HG03520 (cell line): ENCODE results near the gene HRG.
"Not testable (repeated sequence)": the region's sequence is repeated elsewhere in the genome, so short reads cannot be mapped to it uniquely, and the experiment has no call there.

Experiments
- ATAC-seq: cut with Tn5 transposase; IDR thresholded peaks from one replicate; pipeline ENCODE4 v1.9.1; 2021; ENCODE audit warnings: mild to moderate bottlenecking, moderate library complexity; ENCODE audit not compliant: unreplicated experiment

The HRG gene

GRCh38 chr3:186665625-186666188 lies at the start of gene HRG:
TSS of gene HRG (plus strand) at chr3:186666014. CDS start at chr3:186666032, 18 bp downstream.
- ATAC-seq = no peak

GRCh38 chr3:186616299-186616617 lies 49.6 kb upstream of the HRG start:
- no peak for ATAC-seq

GRCh38 chr3:186617036-186617946 lies 48.5 kb upstream of the HRG start:
- peak; percentile 69 for ATAC-seq

GRCh38 chr3:186618318-186618938 lies 47.4 kb upstream of the HRG start:
- no peak for ATAC-seq

GRCh38 chr3:186619787-186620212 lies 46.0 kb upstream of the HRG start:
- ATAC-seq = no peak

GRCh38 chr3:186620213-186621092 lies 45.4 kb upstream of the HRG start:
- ATAC-seq = no peak

- no peak for ATAC-seq
Observed at GRCh38 chr3:186621894-186622650, 43.7 kb upstream of the HRG start.

- ATAC-seq = no peak
Observed at GRCh38 chr3:186622651-186623310, 43.0 kb upstream of the HRG start.

- ATAC-seq = no peak
Observed at GRCh38 chr3:186624598-186624997, 41.2 kb upstream of the HRG start.

- no peak for ATAC-seq
Observed at GRCh38 chr3:186625600-186626042, 40.2 kb upstream of the HRG start.

- ATAC-seq = no peak
Observed at GRCh38 chr3:186626254-186626847, 39.5 kb upstream of the HRG start.

- no peak for ATAC-seq
Observed at GRCh38 chr3:186627852-186628414, 37.9 kb upstream of the HRG start.

GRCh38 chr3:186628756-186629155 lies 37.1 kb upstream of the HRG start:
- no peak for ATAC-seq

GRCh38 chr3:186630950-186631641 lies 34.7 kb upstream of the HRG start:
- ATAC-seq = no peak

GRCh38 chr3:186633481-186633880 lies 32.3 kb upstream of the HRG start:
- no peak for ATAC-seq

- ATAC-seq = not testable (repeated sequence)
Observed at GRCh38 chr3:186634207-186634606, 31.6 kb upstream of the HRG start.

GRCh38 chr3:186635532-186635931 lies 30.3 kb upstream of the HRG start:
- ATAC-seq = no peak

- no peak for ATAC-seq
Observed at GRCh38 chr3:186636536-186636935, 29.3 kb upstream of the HRG start.
